GM12878 (cell line): ENCODE measurements around the gene KCNAB3. TPM values are rescaled to one million over a fixed set of nuclear protein-coding genes. Genes with fewer than 3 reads are reported as not detected.

Experiments used
- ATAC-seq: fragments of 200-7000 bp; cut with Tn5 transposase; 3 replicates; pipeline ENCODE4 v1.9.1; 2020; ENCODE audit warnings: mild to moderate bottlenecking, moderate library complexity
- BruUV-seq: library from RNA; stranded (reverse); fragments of 400-500 nt; replicated peaks from 2 replicates; lab custom pipeline; 2021; lab: Mats Ljungman, UMichigan
- CTCF ChIA-PET: fragments of 300-600 bp; sonication (Branson Sonifier 250); formaldehyde crosslinking; extraction: SDS; loops from one replicate; lab custom pipeline; 2021; ENCODE audit warnings: inconsistent platforms; lab: Yijun Ruan, JAX
- POLR2A ChIA-PET: fragments of 350-600 bp; formaldehyde crosslinking; extraction: SDS; loops from one replicate; lab custom pipeline; 2021; ENCODE audit warnings: inconsistent platforms; lab: Charles Lee
- RAD21 ChIA-PET: fragments of 300-600 bp; sonication (Branson Sonifier 250); formaldehyde crosslinking; loops from one replicate; lab custom pipeline; 2023; ENCODE audit warnings: antibody characterized with exemption; ENCODE audit not compliant: unreplicated experiment; lab: Charles Lee
- SMC1A ChIA-PET: fragments of 300-600 bp; sonication (Branson Sonifier 250); formaldehyde crosslinking; loops from one replicate; lab custom pipeline; 2023; ENCODE audit not compliant: unreplicated experiment, uncharacterized antibody; lab: Charles Lee
- DNase-seq: peaks from one replicate; pipeline ENCODE4 v3.0.0-alpha.2; 2011; ENCODE audit warnings: low read depth, low spot score
- FAIRE-seq: peaks from 3 replicates; lab custom pipeline; 2011; peaks lifted over from hg19 to GRCh38; lab: Jason Lieb, UNC
- H2AFZ ChIP-seq: 2 replicates; pipeline ENCODE4 v1.6.0; 2011; ENCODE audit warnings: low read depth, low read length, control low read depth; ENCODE audit not compliant: control insufficient read depth
- H3K27ac ChIP-seq: 2 replicates; pipeline ENCODE4 v1.5.1; 2011; ENCODE audit warnings: control low read depth; ENCODE audit not compliant: control insufficient read depth, insufficient read depth
- H3K27me3 ChIP-seq, 2 experiments: replicated peaks in 1 of 2; 2 replicates each; pipeline versions ENCODE4 v1.6.0 to v1.6.1; 2011; ENCODE audit warnings: low read length in 1 of 2; ENCODE audit not compliant: control insufficient read depth in 2 of 2, insufficient read depth in 2 of 2
- H3K36me3 ChIP-seq, 2 experiments: 2 replicates each; pipeline ENCODE4 v1.5.1; 2011; ENCODE audit warnings: low read length in 1 of 2; ENCODE audit not compliant: control insufficient read depth in 2 of 2, insufficient read depth in 2 of 2
- H3K4me1 ChIP-seq: 2 replicates; pipeline ENCODE4 v1.6.1; 2011; ENCODE audit warnings: mild to moderate bottlenecking, low read length, moderate library complexity, mixed read lengths; ENCODE audit not compliant: control insufficient read depth, insufficient read depth
- H3K4me2 ChIP-seq: 2 replicates; pipeline ENCODE4 v1.6.0; 2011; ENCODE audit warnings: control low read depth; ENCODE audit not compliant: control insufficient read depth, insufficient read depth
- H3K4me3 ChIP-seq: fragments of 200-600 bp; sonication (generic); 2 replicates; pipeline ENCODE4 v1.5.1; 2016
- H3K79me2 ChIP-seq: 2 replicates; pipeline ENCODE4 v1.6.0; 2011; ENCODE audit warnings: low read length; ENCODE audit not compliant: control insufficient read depth, insufficient read depth
- H3K9ac ChIP-seq: 2 replicates; pipeline ENCODE4 v1.8.0; 2011; ENCODE audit warnings: low read length, control low read depth, mixed read lengths; ENCODE audit not compliant: control insufficient read depth, insufficient read depth
- H3K9me3 ChIP-seq: replicated peaks from 3 replicates; pipeline ENCODE4 v1.5.1; 2011; ENCODE audit warnings: mild to moderate bottlenecking, low read length; ENCODE audit not compliant: control insufficient read depth, insufficient read depth
- H4K20me1 ChIP-seq: 2 replicates; pipeline ENCODE4 v1.6.0; 2011; ENCODE audit not compliant: control insufficient read depth, insufficient read depth
- CBFB ChIP-seq: IDR thresholded peaks from 2 replicates; pipeline ENCODE4 v1.6.1; 2016; ENCODE audit warnings: antibody characterized with exemption, low read depth
- CEBPB ChIP-seq, 2 experiments: fragments of 150-350 bp in 1 of 2; IDR thresholded peaks; 2 replicates each; pipeline ENCODE4 v1.6.1; 2012 to 2014; ENCODE audit warnings: low read depth in 2 of 2, low read length in 2 of 2, borderline replicate concordance in 1 of 2, inconsistent platforms in 1 of 2
- EGR1 ChIP-seq, 2 experiments: IDR thresholded peaks; 1 replicate in 1 of 2; 2 replicates in 1 of 2; pipeline ENCODE4 v1.6.1; 2011 to 2012; ENCODE audit warnings: low read depth in 2 of 2, low read length in 2 of 2, borderline replicate concordance in 1 of 2, mild to moderate bottlenecking in 1 of 2, moderate library complexity in 1 of 2
- HDGF ChIP-seq: fragments of 450-650 bp; IDR thresholded peaks from 2 replicates; pipeline ENCODE4 v1.6.1; 2016; ENCODE audit warnings: antibody characterized with exemption
- MEF2A ChIP-seq: IDR thresholded peaks from 2 replicates; pipeline ENCODE4 v1.6.1; 2011; ENCODE audit warnings: low read depth, mild to moderate bottlenecking, low read length, moderate library complexity; ENCODE audit not compliant: insufficient read depth
- TCF12 ChIP-seq: IDR thresholded peaks from 2 replicates; pipeline ENCODE4 v1.6.1; 2011; ENCODE audit warnings: low read depth, mild to moderate bottlenecking, low read length
- ZNF207 ChIP-seq: fragments of 450-650 bp; IDR thresholded peaks from 2 replicates; pipeline ENCODE4 v1.6.1; 2014; ENCODE audit warnings: antibody characterized with exemption, mild to moderate bottlenecking, borderline replicate concordance
- ZNF622 ChIP-seq: fragments of 450-650 bp; IDR thresholded peaks from 2 replicates; pipeline ENCODE4 v1.6.1; 2017; ENCODE audit warnings: mild to moderate bottlenecking, inconsistent platforms
- ZZZ3 ChIP-seq: IDR thresholded peaks from 2 replicates; pipeline ENCODE4 v1.6.1; 2011; ENCODE audit warnings: low read depth; ENCODE audit not compliant: control insufficient read depth, insufficient read length
- WGBS: methylation state at CpG from one replicate; pipeline ENCODE4 v1.1.6; 2016; ENCODE audit warnings: low lambda C conversion rate; ENCODE audit not compliant: insufficient replicate concordance, insufficient coverage; ENCODE audit errors: missing lambda C conversion rate; 5-methylcytosine and 5-hydroxymethylcytosine counted together
- in situ Hi-C: fragments of 300-500 bp; cut with MboI; formaldehyde crosslinking; loops from 9 replicates; pipeline ENCODE4 v1.14.3; 2018; ENCODE audit warnings: mixed read lengths
- intact Hi-C: fragments of 100-400 bp; cut with micrococcal nuclease; formaldehyde crosslinking; loops from one replicate; pipeline ENCODE4 v1.14.2; 2022; ENCODE audit not compliant: unreplicated experiment
- polyA plus RNA-seq, 11 experiments: library from polyadenylated mRNA; depleted of rRNA in 4 of 11; unstranded in 6 of 11; stranded (reverse) in 5 of 11; fragments of >200 nt; fragmentation: Nextera tagmentation in 4 of 11; fragmentation: Illumina TruSeq in 1 of 11; extraction: Ambion mirVana in 4 of 11; extraction: Trizol in 1 of 11; gene quantifications; 1 replicate in 1 of 11; 2 replicates in 10 of 11; pipeline versions ENCODE4 v1.2.1 to v1.2.3, GENCODE V29; 2011 to 2016; ENCODE audit warnings: inconsistent platforms in 2 of 11, missing spikeins in 2 of 11, low read depth in 1 of 11
- total RNA-seq, 4 experiments: library from RNA; depleted of rRNA in 3 of 4; stranded (reverse); fragments of >200 nt in 3 of 4; fragmentation: Illumina TruSeq in 1 of 4; extraction: Trizol in 1 of 4; gene quantifications; 2 replicates each; pipeline versions ENCODE4 v1.2.1 to v1.2.3, GENCODE V29; 2013 to 2021
- TF ChIP-seq, protein P1 (sequence below): IDR thresholded peaks from 2 replicates; pipeline ENCODE4 v1.6.1; 2012; ENCODE audit warnings: low read depth, low read length, improper control_type of control experiment
- TF ChIP-seq, protein P2 (sequence below): fragments of 450-650 bp; IDR thresholded peaks from 2 replicates; pipeline ENCODE4 v1.6.1; 2017; ENCODE audit warnings: mild to moderate bottlenecking, moderate library complexity
- TF ChIP-seq, protein P3 (sequence below): IDR thresholded peaks from 2 replicates; pipeline ENCODE4 v1.6.1; 2011; ENCODE audit warnings: low read depth, mild to moderate bottlenecking, low read length, moderate library complexity, borderline replicate concordance; ENCODE audit errors: extremely low read depth

Gene KCNAB3
- total and polyA plus RNA-seq, 10 of the 15 experiments (the other 5 are each of a cell fraction or from before 2014, with no cell fraction given), result 0.22 to 7.9 (median 1.8) TPM

DNA sequence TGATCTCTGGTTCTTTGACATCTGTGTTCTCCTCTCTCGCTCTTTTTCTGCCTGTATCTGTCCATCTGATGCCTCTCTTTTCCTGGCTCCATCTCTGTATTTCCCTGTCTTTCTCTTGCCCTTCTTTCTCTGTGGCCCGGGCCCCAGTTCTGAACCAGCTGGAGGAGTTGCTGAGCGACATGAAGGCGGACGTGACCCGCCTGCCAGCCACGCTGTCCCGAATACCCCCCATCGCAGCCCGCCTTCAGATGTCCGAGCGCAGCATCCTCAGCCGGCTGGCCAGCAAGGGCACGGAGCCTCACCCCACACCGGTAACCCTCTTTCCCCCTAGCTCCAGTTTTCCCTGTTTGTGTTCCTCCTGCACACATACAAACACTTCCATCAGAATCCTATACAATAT, 19.4 kb downstream of the KCNAB3 start:
- no peaks in the 10 kb centered on the region for H4K20me1 ChIP-seq
- H3K27me3 ChIP-seq, result no peaks in the 10 kb centered on the region
- DNase-seq, result no peak
- no peak overlapping the region for H2AFZ ChIP-seq
- no peaks in the 10 kb centered on the region for H3K9me3 ChIP-seq
- H3K27ac ChIP-seq, result no peak overlapping the region
- no peak overlapping the region for H3K4me3 ChIP-seq
- H3K79me2 ChIP-seq, result no peaks in the 10 kb centered on the region
- ChIA-PET SMC1A (no interaction called here), POLR2A (no interaction called here), CTCF (interaction anchor here (4.0 to 8.2 kb wide), 3 partner anchors 48 to 147 kb away, joined by 35 to 79 read pairs (median 42); no protein-coding TSS in a partner anchor), RAD21 (no interaction called here)
- in situ Hi-C loops, result loop anchor here (5.0 kb wide), 2 partner anchors 77 to 132 kb away; no protein-coding TSS in a partner anchor
- BruUV-seq, result no TSS peak
- H3K4me2 ChIP-seq, result no peak overlapping the region
- peaks cover 3% of the 10 kb centered on the region for H3K4me1 ChIP-seq
- TF ChIP-seq, protein P1, sequence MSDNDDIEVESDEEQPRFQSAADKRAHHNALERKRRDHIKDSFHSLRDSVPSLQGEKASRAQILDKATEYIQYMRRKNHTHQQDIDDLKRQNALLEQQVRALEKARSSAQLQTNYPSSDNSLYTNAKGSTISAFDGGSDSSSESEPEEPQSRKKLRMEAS, result no peak
- TF ChIP-seq, protein P2, sequence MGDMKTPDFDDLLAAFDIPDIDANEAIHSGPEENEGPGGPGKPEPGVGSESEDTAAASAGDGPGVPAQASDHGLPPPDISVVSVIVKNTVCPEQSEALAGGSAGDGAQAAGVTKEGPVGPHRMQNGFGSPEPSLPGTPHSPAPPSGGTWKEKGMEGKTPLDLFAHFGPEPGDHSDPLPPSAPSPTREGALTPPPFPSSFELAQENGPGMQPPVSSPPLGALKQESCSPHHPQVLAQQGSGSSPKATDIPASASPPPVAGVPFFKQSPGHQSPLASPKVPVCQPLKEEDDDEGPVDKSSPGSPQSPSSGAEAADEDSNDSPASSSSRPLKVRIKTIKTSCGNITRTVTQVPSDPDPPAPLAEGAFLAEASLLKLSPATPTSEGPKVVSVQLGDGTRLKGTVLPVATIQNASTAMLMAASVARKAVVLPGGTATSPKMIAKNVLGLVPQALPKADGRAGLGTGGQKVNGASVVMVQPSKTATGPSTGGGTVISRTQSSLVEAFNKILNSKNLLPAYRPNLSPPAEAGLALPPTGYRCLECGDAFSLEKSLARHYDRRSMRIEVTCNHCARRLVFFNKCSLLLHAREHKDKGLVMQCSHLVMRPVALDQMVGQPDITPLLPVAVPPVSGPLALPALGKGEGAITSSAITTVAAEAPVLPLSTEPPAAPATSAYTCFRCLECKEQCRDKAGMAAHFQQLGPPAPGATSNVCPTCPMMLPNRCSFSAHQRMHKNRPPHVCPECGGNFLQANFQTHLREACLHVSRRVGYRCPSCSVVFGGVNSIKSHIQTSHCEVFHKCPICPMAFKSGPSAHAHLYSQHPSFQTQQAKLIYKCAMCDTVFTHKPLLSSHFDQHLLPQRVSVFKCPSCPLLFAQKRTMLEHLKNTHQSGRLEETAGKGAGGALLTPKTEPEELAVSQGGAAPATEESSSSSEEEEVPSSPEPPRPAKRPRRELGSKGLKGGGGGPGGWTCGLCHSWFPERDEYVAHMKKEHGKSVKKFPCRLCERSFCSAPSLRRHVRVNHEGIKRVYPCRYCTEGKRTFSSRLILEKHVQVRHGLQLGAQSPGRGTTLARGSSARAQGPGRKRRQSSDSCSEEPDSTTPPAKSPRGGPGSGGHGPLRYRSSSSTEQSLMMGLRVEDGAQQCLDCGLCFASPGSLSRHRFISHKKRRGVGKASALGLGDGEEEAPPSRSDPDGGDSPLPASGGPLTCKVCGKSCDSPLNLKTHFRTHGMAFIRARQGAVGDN, result no peak
- TF ChIP-seq CBFB (no peak), MEF2A (no peak), ZNF207 (no peak), ZNF622 (no peak), TCF12 (no peak), ZZZ3 (no peak), EGR1 (IDR thresholded peaks at IDR 0.05; ENCODE audit: borderline replicate concordance in 1 of 2, low read depth in 2 of 2, low read length in 2 of 2) (no peak), CEBPB (IDR thresholded peaks at IDR 0.05; ENCODE audit: borderline replicate concordance in 1 of 2, low read depth in 2 of 2, low read length in 2 of 2) (no peak), HDGF (no peak)
- TF ChIP-seq, protein P3, sequence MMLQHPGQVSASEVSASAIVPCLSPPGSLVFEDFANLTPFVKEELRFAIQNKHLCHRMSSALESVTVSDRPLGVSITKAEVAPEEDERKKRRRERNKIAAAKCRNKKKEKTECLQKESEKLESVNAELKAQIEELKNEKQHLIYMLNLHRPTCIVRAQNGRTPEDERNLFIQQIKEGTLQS, result no peak
- no peak for ATAC-seq
- no peak overlapping the region for H3K9ac ChIP-seq
- WGBS, result 84% methylated on average over 15 of the region's 15 CpGs
- intact Hi-C loops, result no loop called here
- no peak for FAIRE-seq
- peaks cover 20 to 26% of the 10 kb centered on the region in 2 experiments for H3K36me3 ChIP-seq
